OCI-LY1 (cell line): ENCODE measurements around the gene SNTG2.

Experiments used
- H2AFZ ChIP-seq: fragments of 200-600 bp; sonication (generic), shearing (Covaris generic); 2 replicates; pipeline ENCODE4 v1.6.0; 2014; ENCODE audit warnings: antibody characterized with exemption, mild to moderate bottlenecking, low read length
- H3F3A ChIP-seq: fragments of 200-600 bp; sonication (generic), shearing (Covaris generic); 2 replicates; pipeline ENCODE4 v1.6.0; 2014; ENCODE audit warnings: mild to moderate bottlenecking, antibody characterized with exemption, low read length, moderate library complexity; ENCODE audit not compliant: insufficient read depth
- H3K27ac ChIP-seq: fragments of 200-600 bp; sonication (generic); 2 replicates; pipeline ENCODE4 v1.5.1; 2014; ENCODE audit warnings: low read length, mixed run types, mild to moderate bottlenecking, low read depth; ENCODE audit not compliant: poor library complexity, severe bottlenecking
- H3K27me3 ChIP-seq: fragments of 200-600 bp; sonication (generic); 2 replicates; pipeline ENCODE4 v1.6.0; 2014; ENCODE audit warnings: antibody characterized with exemption, mild to moderate bottlenecking, low read length, moderate library complexity; ENCODE audit not compliant: insufficient read depth
- H3K36me3 ChIP-seq: fragments of 200-600 bp; sonication (generic); 2 replicates; pipeline ENCODE4 v1.6.1; 2014; ENCODE audit warnings: mild to moderate bottlenecking, antibody characterized with exemption, low read length, moderate library complexity, mixed read lengths; ENCODE audit not compliant: insufficient read depth
- H3K4me1 ChIP-seq: fragments of 200-600 bp; sonication (generic); 2 replicates; pipeline ENCODE4 v1.5.1; 2014; ENCODE audit warnings: mild to moderate bottlenecking, low read length, moderate library complexity; ENCODE audit not compliant: insufficient read depth, severe bottlenecking
- H3K4me2 ChIP-seq: fragments of 200-600 bp; sonication (generic), shearing (Covaris generic); 2 replicates; pipeline ENCODE4 v1.6.1; 2014; ENCODE audit warnings: low read length
- H3K4me3 ChIP-seq: fragments of 200-600 bp; sonication (generic); 2 replicates; pipeline ENCODE4 v1.5.1; 2014; ENCODE audit warnings: low read length, low read depth, mild to moderate bottlenecking, mixed read lengths; ENCODE audit not compliant: poor library complexity, severe bottlenecking
- H3K79me2 ChIP-seq: fragments of 200-600 bp; shearing (Covaris generic); 2 replicates; pipeline ENCODE4 v1.6.1; 2016; ENCODE audit warnings: mixed run types, low read length, mixed read lengths; ENCODE audit not compliant: insufficient read depth
- H3K9ac ChIP-seq: fragments of 200-600 bp; sonication (generic), shearing (Covaris generic); 2 replicates; pipeline ENCODE4 v1.6.1; 2014; ENCODE audit warnings: mild to moderate bottlenecking, low read length, mixed read lengths
- H3K9me2 ChIP-seq: fragments of 200-600 bp; sonication (generic), shearing (Covaris generic); 2 replicates; pipeline ENCODE4 v1.6.1; 2014; ENCODE audit warnings: low read depth, mild to moderate bottlenecking, low read length, mixed read lengths
- H3K9me3 ChIP-seq: fragments of 200-600 bp; shearing (Covaris generic); 2 replicates; pipeline ENCODE4 v1.6.1; 2014; ENCODE audit warnings: low read length, mixed read lengths
- H4K20me1 ChIP-seq: fragments of 200-600 bp; sonication (generic), shearing (Covaris generic); 2 replicates; pipeline ENCODE4 v1.6.0; 2016; ENCODE audit warnings: mild to moderate bottlenecking, low read length; ENCODE audit not compliant: insufficient read depth
- EZH2 ChIP-seq: fragments of 200-600 bp; sonication (generic), shearing (Covaris generic); IDR thresholded peaks from 2 replicates; pipeline ENCODE4 v1.8.0; 2017; ENCODE audit warnings: borderline replicate concordance, mixed run types, mild to moderate bottlenecking, antibody characterized with exemption, low read length, moderate library complexity, mixed read lengths
- TF ChIP-seq, protein P1 (sequence below): fragments of 200-600 bp; sonication (generic), shearing (Covaris generic); IDR thresholded peaks from 2 replicates; pipeline ENCODE4 v1.5.1; 2017; ENCODE audit warnings: mild to moderate bottlenecking, antibody characterized with exemption, low read length, moderate library complexity, mixed read lengths

SNTG2 gene

GRCh38 chr2:923832-924601, 26.6 kb upstream of the SNTG2 start:
- TF ChIP-seq, protein P1, sequence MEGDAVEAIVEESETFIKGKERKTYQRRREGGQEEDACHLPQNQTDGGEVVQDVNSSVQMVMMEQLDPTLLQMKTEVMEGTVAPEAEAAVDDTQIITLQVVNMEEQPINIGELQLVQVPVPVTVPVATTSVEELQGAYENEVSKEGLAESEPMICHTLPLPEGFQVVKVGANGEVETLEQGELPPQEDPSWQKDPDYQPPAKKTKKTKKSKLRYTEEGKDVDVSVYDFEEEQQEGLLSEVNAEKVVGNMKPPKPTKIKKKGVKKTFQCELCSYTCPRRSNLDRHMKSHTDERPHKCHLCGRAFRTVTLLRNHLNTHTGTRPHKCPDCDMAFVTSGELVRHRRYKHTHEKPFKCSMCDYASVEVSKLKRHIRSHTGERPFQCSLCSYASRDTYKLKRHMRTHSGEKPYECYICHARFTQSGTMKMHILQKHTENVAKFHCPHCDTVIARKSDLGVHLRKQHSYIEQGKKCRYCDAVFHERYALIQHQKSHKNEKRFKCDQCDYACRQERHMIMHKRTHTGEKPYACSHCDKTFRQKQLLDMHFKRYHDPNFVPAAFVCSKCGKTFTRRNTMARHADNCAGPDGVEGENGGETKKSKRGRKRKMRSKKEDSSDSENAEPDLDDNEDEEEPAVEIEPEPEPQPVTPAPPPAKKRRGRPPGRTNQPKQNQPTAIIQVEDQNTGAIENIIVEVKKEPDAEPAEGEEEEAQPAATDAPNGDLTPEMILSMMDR, result no peak
- TF ChIP-seq EZH2, result no peak
- H3K36me3 ChIP-seq, result no peaks in the 10 kb centered on the region
- 0 out of 2 replicates have a peak, but pooled peaks cover 3% of the 10 kb centered on the region for H3K27me3 ChIP-seq
- H3K9me3 ChIP-seq, result no peaks in the 10 kb centered on the region
- no peak overlapping the region for H3K9ac ChIP-seq
- no peak overlapping the region for H3K4me3 ChIP-seq
- no peaks in the 10 kb centered on the region for H3F3A ChIP-seq
- no peak overlapping the region for H2AFZ ChIP-seq
- H3K4me1 ChIP-seq, result no peaks in the 10 kb centered on the region
- no peaks in the 10 kb centered on the region for H4K20me1 ChIP-seq
- no peak overlapping the region for H3K4me2 ChIP-seq
- no peak overlapping the region for H3K27ac ChIP-seq
- H3K9me2 ChIP-seq, result no peaks in the 10 kb centered on the region
- H3K79me2 ChIP-seq, result no peaks in the 10 kb centered on the region

DNA sequence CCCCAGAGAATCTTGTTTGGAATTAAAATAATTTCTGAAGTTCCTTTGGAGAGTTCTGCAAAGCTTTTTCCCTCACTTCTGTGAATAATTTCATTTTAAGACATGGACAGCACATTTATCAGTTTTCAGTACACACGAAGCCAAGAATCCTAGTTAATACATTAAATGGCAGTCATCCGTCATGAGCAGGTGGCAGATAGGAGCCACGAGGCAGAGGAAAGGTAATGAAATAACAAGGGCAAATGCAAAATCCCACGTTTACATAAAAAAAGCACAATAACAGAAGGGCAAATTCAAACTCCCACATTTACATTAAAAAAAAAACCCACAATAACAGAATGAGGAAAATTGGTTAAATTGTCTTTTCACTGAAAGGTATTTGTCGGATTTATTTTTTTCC, 25.9 kb upstream of the SNTG2 start:
- Histone ChIP-seq H3K4me1 (no peaks in the 10 kb centered on the region), H3K79me2 (no peaks in the 10 kb centered on the region), H3K9me3 (no peaks in the 10 kb centered on the region), H3K9ac (no peak overlapping the region), H3K4me2 (no peak overlapping the region), H3K27me3 (0 out of 2 replicates have a peak, but pooled peaks cover 3% of the 10 kb centered on the region), H3K9me2 (no peaks in the 10 kb centered on the region), H3K36me3 (no peaks in the 10 kb centered on the region), H3K27ac (no peak overlapping the region), H4K20me1 (no peaks in the 10 kb centered on the region), H3K4me3 (no peak overlapping the region), H2AFZ (no peak overlapping the region), H3F3A (no peaks in the 10 kb centered on the region)
- TF ChIP-seq, protein P1, result no peak
- TF ChIP-seq EZH2, result no peak

- no peak for TF ChIP-seq EZH2
- TF ChIP-seq, protein P1, result no peak
- Histone ChIP-seq H2AFZ (no peak overlapping the region), H3K4me2 (no peak overlapping the region), H3F3A (no peaks in the 10 kb centered on the region), H3K9me3 (no peaks in the 10 kb centered on the region), H3K9ac (no peak overlapping the region), H3K79me2 (no peaks in the 10 kb centered on the region), H3K4me3 (no peak overlapping the region), H3K9me2 (no peaks in the 10 kb centered on the region), H3K36me3 (no peaks in the 10 kb centered on the region), H3K27me3 (0 out of 2 replicates have a peak, but pooled peaks cover 5% of the 10 kb centered on the region), H3K4me1 (no peaks in the 10 kb centered on the region), H4K20me1 (no peaks in the 10 kb centered on the region), H3K27ac (no peak overlapping the region)
Observed at GRCh38 chr2:925309-925708, 25.3 kb upstream of the SNTG2 start.
